NK-92 (cell line): ENCODE measurements around the gene ZNF277.

ENCODE experiments used
- DNase-seq: peaks from one replicate; lab custom pipeline; 2025; ENCODE audit not compliant: unreplicated experiment; lab: John Stamatoyannopoulos, UW

Gene ZNF277

GRCh38 chr7:112346381-112347060 is 140.0 kb downstream of the ZNF277 start:
- no peak for DNase-seq

GRCh38 chr7:112347088-112347487 is 140.6 kb downstream of the ZNF277 start:
- no peak for DNase-seq

GRCh38 chr7:112350585-112350984 is 144.1 kb downstream of the ZNF277 start:
- no peak for DNase-seq

GRCh38 chr7:112356596-112356995 is 150.1 kb downstream of the ZNF277 start:
- DNase-seq = no peak

- no peak for DNase-seq
Observed at GRCh38 chr7:112357136-112357535, 150.6 kb downstream of the ZNF277 start.

GRCh38 chr7:112358513-112358912 is 152.0 kb downstream of the ZNF277 start:
- no peak for DNase-seq

- DNase-seq = no peak
Observed at GRCh38 chr7:112359086-112359485, 152.6 kb downstream of the ZNF277 start.

GRCh38 chr7:112360681-112361080 is 154.2 kb downstream of the ZNF277 start:
- no peak for DNase-seq

GRCh38 chr7:112361154-112361553 is 154.7 kb downstream of the ZNF277 start:
- no peak for DNase-seq

- no peak for DNase-seq
Observed at GRCh38 chr7:112362053-112362650, 155.7 kb downstream of the ZNF277 start.

GRCh38 chr7:112362731-112363131 is 156.2 kb downstream of the ZNF277 start:
- no peak for DNase-seq

- no peak for DNase-seq
Observed at GRCh38 chr7:112364388-112364787, 157.9 kb downstream of the ZNF277 start.

GRCh38 chr7:112365551-112365950 is 159.1 kb downstream of the ZNF277 start:
- DNase-seq = no peak

- DNase-seq = no peak
Observed at GRCh38 chr7:112366886-112367285, 160.4 kb downstream of the ZNF277 start.

GRCh38 chr7:112370436-112370835 is 163.9 kb downstream of the ZNF277 start:
- no peak for DNase-seq

- no peak for DNase-seq
Observed at GRCh38 chr7:112371701-112372100, 165.2 kb downstream of the ZNF277 start.

GRCh38 chr7:112372101-112372500 is 165.6 kb downstream of the ZNF277 start:
- DNase-seq = no peak

GRCh38 chr7:112377593-112377992 is 171.1 kb downstream of the ZNF277 start:
- DNase-seq = no peak

GRCh38 chr7:112381311-112382091 is 175.0 kb downstream of the ZNF277 start:
- no peak for DNase-seq

- no peak for DNase-seq
Observed at GRCh38 chr7:112383671-112384417, 177.3 kb downstream of the ZNF277 start.

GRCh38 chr7:112385516-112385915 is 179.0 kb downstream of the ZNF277 start:
- DNase-seq = no peak
